Measurements from ENCODE around the gene SMG6.

SMG6 gene

DNA sequence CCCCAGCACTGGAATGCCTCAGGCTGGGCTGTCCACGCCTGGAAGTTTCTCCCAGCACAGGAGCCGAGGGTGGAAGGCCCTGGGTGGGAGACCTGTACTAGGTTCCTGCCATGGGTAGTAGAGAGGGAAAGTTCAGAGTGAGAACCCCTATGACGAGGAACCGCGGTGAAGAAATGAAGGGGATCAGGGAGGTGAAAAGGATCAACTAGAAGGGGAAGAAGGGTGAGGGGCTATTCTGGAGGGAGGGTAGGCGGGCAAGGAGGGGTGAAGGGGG is 243.3 kb downstream of the SMG6 start:
- DNase-seq (ENCODE audit: low read depth): no peak

DNA sequence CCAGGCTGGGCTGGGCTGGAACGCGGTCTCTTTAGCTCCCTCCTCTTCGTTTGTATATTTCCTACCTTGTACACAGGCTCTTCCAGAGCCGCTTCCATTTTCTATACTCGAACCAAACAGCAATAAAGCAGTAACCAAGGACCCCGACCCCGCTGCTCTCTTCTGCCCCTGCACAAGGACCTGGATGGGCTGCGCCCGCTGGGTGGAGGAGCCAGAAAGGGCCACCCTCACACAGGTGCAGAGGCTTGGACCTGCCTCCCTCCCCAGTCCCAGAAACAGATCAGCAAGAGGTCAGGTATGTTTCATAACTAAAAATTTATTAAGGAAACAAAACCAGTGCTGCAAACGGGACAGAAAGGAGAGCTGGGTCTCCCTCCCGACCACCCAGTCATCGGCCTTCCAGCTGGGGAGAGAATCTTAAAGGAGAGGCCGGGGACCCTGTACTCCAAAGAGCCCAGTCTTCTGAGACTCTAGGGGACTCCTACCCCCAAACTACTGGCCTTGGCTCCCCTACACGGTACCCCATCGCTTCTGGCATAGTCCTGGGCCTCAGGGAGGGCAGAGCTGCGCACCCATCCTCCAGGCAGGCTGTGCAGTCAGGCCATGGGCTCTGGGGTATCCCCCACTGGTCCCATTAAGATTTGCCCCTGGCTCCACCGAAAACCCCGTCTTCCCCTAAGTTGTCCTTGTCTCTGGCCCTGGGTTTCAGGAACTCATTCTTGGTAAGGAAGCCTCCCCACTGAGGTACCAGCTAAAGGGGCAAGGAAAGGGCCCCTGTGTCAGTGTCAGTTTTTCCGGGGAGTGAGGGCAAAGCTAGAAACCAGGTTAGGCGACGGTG is 243.8 kb downstream of the SMG6 start:
- DNase-seq (ENCODE audit: low read depth): no peak

DNA sequence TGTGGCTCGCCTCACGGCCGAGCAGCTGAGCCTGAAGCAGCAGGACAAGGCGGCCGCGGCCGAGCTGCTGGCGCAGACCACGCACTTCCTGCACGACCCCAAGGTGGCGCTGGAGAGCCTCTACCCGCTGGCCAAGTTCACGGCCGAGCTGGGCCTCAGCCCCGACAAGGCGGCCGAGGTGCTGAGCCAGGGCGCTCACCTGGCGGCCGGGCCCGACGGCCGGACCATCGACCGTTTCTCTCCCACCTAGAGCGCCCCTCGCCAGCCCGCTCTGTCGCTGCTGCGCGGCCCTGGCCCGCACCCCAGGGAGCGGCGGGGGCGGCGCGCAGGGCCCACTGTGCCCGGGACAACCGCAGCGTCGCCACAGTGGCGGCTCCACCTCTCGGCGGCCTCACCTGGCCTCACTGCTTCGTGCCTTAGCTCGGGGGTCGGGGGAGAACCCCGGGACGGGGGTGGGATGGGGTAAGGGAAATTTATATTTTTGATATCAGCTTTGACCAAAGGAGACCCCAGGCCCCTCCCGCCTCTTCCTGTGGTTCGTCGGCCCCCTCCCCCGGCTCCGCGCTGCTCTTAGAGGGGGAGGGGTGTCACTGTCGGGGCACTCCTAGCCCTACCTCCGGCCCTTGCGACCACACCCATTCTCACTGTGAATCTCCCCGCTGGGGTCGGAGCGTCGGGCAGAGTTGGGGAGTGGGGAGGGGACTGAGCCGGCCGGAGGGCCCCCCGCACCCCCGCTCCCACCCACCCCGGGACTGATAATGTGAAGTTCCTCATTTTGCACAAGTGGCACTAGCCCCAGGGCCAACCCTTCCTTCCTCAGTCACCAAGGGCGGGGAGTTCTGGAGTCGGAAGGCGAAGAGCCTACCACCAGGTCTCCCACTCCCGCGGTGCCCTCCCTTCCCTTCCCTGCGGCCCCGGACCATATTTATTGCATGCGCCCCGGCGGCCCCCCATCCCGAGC is 244.7 kb downstream of the SMG6 start:
- DNase-seq (ENCODE audit: low read depth): peak; percentile 40

DNA sequence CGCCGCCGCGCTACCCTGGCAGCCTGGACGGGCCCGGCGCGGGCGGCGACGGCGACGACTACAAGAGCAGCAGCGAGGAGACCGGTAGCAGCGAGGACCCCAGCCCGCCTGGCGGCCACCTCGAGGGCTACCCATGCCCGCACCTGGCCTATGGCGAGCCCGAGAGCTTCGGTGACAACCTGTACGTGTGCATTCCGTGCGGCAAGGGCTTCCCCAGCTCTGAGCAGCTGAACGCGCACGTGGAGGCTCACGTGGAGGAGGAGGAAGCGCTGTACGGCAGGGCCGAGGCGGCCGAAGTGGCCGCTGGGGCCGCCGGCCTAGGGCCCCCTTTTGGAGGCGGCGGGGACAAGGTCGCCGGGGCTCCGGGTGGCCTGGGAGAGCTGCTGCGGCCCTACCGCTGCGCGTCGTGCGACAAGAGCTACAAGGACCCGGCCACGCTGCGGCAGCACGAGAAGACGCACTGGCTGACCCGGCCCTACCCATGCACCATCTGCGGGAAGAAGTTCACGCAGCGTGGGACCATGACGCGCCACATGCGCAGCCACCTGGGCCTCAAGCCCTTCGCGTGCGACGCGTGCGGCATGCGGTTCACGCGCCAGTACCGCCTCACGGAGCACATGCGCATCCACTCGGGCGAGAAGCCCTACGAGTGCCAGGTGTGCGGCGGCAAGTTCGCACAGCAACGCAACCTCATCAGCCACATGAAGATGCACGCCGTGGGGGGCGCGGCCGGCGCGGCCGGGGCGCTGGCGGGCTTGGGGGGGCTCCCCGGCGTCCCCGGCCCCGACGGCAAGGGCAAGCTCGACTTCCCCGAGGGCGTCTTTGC is 245.6 kb downstream of the SMG6 start:
- DNase-seq (ENCODE audit: low read depth): no peak

DNA sequence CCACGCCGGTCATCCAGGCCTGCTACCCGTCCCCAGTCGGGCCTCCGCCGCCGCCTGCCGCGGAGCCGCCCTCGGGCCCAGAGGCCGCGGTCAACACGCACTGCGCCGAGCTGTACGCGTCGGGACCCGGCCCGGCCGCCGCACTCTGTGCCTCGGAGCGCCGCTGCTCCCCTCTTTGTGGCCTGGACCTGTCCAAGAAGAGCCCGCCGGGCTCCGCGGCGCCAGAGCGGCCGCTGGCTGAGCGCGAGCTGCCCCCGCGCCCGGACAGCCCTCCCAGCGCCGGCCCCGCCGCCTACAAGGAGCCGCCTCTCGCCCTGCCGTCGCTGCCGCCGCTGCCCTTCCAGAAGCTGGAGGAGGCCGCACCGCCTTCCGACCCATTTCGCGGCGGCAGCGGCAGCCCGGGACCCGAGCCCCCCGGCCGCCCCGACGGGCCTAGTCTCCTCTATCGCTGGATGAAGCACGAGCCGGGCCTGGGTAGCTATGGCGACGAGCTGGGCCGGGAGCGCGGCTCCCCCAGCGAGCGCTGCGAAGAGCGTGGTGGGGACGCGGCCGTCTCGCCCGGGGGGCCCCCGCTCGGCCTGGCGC is 246.3 kb downstream of the SMG6 start:
- no peak for DNase-seq (ENCODE audit: low read depth)

DNA sequence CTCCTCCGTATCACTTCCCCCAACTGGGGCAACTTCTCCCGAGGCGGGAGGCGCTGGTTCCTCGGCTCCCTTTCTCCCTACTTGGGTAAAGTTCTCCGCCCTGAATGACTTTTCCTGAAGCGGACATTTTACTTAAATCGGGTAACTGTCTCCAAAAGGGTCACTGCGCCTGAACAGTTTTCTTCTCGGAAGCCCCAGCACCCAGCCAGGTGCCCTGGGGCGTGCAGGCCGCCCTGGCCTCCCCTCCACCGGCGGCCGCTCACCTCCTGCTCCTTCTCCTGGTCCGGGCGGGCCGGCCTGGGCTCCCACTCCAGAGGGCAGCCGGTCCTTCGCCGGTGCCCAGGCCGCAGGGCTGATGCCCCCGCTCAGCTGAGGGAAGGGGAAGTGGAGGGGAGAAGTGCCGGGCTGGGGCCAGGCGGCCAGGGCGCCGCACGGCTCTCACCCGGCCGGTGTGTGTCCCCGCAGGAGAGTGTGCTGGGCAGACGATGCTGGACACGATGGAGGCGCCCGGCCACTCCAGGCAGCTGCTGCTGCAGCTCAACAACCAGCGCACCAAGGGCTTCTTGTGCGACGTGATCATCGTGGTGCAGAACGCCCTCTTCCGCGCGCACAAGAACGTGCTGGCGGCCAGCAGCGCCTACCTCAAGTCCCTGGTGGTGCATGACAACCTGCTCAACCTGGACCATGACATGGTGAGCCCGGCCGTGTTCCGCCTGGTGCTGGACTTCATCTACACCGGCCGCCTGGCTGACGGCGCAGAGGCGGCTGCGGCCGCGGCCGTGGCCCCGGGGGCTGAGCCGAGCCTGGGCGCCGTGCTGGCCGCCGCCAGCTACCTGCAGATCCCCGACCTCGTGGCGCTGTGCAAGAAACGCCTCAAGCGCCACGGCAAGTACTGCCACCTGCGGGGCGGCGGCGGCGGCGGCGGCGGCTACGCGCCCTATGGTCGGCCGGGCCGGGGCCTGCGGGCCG is 247.1 kb downstream of the SMG6 start:
- no peak for DNase-seq (ENCODE audit: low read depth)

DNA sequence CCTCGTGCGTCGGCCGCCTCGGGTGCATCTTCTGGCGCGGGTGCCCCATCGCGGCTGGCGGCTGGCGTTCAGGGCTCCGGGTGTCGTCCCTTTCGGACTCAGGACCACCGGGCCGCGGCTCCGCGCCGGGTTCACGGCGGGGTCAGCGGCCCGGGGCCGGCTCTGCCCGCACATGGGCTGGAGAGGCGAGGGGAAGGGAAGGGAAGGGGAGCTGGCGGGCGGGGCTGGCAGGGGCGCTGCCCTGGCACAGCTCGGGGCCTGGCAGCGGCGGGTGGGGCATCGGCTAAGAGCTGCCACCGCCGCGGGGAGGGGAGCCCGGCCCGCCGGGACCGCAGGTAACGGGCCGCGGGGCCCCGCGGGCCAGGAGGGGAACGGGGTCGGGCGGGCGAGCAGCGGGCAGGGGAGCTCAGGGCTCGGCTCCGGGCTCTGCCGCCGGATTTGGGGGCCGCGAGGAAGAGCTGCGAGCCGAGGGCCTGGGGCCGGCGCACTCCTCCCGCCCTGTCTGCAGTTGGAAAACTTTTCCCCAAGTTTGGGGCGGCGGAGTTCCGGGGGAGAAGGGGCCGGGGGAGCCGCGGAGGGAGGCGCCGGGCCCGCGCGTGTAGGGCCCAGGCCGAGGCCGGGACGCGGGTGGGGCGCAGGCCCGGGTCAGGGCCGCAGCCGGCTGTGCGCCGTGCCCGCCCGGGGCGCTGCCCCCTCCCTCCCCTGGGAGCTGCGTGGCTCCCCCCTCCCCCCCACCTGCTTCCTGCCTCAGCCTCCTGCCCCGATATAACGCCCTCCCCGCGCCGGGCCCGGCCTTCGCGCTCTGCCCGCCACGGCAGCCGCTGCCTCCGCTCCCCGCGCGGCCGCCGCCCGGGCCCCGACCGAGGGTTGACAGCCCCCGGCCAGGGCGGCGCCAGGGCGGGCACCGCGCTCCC is 248.0 kb downstream of the SMG6 start:
- DNase-seq (ENCODE audit: low read depth): no peak

DNA sequence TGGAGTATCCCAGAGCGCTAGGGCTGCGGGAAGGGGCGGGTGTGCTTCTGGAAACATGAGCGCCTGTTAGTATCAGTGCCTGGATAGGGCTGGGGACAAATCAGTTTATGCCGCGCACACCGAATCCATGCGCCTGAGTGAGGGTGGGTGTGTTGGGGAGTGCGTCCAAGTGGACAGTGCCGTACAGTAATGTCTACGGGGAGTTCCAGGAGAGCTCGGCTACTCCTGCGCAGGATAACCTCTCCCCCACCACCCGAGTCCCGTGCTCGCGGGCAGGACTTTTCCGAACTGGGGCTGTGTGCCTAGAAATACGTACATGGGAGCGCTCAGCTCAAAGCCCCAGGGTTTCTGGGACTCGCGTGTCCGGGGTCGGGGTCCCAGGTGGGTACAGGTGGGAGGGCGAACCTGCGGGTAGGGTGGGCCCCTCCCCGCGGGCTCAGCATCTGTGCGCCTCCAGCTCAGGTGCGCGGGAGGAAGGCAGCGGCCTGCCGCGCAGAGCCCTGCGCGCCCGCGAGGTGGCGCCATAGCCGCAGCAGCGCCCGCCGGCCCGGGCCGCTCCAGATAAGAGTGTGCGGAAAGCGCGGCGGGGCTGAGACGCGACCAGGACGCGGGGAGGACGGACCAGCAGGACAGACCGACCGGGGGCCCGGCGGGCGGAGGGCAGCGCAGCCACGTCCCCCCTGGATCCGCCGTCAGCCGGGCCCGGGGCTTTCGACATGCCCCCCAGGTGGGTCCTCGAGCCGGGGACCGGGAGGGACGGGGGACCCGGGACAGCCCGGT is 248.9 kb downstream of the SMG6 start, which contains the start of gene HIC1:
Gene HIC1, plus strand, starts transcription at position 592 of the 780 bp plus-strand sequence. CDS start 1,588 bp downstream, outside the sequence.
- peak; percentile 46 for DNase-seq (ENCODE audit: low read depth)

DNA sequence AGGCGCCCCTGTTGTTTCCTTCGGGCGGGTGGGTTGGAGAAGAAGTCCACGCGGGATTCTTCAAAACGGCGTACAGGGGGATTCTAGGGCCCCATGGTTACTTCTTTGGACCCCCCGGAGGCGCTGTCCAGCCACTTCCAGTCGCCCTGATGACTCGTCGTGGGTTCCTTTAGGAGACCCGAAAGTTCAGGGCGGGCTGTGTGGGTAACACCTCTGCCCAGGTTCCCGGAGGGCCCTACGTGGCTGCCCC is 249.4 kb downstream of the SMG6 start:
- DNase-seq (ENCODE audit: low read depth): no peak

DNA sequence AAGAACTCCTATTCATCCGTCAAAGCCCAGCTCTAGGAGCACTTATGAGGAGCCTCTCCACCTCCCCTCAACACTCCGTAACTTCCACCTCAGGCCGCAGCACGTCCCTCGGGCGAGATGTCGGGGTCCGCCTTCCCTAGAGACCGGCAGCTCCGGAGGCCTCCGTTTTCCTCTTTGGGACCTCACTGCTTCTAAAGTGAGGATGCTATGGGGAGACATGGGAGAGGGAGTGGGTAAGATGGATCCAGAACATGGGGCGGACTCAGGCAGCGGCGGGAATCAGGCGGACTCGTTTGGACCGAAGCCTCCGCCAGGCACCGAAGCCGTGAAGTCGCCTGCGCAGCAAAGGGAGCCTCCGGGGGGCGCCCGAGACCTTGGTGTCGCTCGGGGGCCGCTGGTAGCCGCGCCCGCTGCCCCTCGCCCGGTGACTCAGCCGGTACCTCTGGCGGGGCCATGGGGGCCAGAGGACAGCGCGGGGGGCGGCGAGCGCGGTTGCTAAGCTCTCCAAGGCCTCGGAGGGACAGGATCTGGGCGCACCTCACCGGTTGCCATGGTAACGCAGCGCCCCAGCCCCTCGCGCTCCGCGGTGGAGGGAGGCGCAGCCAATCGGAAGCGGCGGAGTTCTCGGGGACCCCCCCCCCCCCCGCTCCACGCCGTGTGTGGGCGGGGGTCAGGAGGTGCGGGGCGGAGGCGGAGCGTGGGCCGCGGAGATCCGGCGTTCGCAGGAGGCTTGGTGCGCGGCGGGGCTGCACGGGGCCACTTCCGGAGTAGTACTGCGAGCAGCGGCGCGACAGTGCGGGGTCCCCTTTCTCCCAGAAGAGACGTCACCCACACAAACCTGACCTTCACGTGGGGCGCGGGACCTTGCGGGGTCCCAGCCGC is 250.0 kb downstream of the SMG6 start:
- DNase-seq (ENCODE audit: low read depth): peak; percentile 42

DNA sequence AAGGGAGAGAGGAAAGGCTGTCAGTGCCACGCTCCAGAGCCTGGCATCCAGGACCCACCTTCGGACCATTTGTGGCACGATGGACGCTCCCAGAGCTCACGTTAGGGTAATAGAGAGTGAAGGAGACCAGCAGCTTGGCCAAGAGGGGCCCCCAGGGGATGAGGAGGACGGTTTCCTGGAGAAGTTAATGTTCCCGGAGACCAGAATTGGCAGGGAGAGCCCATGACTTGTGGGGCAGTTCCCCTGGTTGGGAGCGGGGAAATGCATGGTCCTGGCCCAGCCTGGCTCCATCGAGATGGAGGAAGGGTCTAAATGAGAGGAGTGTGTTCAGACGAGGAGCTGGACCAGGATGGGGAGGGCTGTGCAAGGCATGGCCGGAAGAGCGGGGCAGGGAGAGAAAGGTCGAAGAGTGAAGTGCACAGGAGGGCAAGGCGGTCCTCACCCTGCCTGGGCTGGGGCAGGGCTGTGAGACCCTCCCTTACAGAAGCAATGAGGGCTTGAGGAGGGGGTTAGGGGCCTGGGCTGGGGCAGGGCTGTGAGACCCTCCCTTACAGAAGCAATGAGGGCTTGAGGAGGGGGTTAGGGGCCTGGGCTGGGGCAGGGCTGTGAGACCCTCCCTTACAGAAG is 251.5 kb downstream of the SMG6 start:
- DNase-seq (ENCODE audit: low read depth): no peak

DNA sequence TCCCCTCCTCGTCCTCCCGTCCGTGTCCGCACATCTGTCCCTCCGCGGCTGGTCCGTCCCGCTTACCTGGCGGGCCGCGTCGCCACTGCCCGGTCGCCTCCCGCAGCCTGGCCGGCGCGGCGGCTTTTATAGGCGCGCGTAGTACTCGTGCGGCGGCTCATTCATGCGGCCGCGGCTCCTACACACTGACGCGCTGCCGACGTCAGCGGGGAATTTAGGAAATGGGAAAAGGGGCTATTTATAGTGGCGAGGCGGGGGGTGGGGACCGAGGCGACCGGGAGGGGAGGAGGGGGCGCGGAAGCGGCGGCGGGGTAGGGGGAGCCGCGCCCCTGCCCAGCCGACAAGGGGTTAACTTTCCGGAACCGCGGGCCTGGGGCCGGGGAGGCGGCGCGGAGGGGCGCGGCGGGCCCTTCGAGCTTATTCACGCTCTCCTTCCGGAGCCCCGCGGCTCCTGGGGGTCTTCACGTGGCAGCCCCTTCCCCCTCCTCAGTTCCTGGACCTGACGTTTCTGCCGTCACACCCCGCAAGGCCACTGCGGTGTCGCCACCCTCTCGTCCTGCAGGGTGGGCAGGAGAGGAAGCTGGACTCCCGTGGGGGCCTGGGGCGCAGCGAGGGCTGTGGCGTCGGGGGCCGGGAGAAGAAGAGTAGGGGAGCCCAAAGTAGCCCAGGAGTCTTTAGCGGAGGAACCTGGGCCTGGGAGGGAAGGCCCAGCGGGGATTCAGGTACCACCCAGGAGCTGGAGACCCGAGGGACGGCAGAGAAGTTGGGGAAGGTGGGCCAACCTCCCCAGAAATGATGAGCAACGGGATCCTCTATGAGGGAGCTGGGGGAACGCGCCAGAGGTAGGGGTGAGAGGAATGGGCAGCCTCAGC is 252.3 kb downstream of the SMG6 start:
- DNase-seq (ENCODE audit: low read depth): no peak

DNA sequence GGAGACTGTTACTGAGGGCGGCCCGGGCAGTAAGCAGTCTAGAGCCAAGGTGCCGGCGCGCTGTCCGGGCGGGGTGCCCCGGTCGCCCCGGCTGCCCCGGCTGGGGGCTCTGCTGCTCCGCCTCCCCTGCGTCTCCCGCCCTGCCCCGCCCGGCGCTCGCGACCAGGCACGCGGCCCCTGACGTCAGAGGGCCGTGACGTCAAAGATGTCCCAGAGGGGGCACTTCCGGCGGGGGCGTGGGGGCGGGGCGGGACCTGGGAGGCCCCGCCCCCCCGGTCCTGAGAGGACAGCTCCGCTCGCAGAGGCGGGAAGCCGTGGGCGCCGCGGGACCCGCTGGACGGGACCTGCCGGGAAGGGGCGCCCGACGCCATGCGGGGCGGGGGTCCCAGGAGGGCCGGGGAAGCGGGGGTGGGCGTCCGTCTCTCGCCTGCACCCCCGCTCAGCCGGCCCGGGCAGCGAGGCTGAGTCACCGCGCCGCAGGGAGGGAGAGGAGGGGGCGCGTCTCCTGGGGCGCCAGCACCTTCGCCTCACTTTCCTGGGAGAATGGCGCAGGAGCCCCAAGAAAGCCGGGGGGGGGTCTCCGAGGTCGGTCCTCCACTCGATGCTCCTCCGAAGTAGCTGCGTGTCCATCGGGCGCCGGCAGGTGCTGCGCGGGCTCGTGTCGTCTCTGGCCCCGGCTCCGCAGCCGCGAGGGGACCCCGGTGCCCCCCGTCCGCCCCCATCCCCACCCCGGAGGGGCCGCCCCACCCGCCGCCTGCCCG is 253.1 kb downstream of the SMG6 start:
- DNase-seq (ENCODE audit: low read depth): peak; percentile 46

DNA sequence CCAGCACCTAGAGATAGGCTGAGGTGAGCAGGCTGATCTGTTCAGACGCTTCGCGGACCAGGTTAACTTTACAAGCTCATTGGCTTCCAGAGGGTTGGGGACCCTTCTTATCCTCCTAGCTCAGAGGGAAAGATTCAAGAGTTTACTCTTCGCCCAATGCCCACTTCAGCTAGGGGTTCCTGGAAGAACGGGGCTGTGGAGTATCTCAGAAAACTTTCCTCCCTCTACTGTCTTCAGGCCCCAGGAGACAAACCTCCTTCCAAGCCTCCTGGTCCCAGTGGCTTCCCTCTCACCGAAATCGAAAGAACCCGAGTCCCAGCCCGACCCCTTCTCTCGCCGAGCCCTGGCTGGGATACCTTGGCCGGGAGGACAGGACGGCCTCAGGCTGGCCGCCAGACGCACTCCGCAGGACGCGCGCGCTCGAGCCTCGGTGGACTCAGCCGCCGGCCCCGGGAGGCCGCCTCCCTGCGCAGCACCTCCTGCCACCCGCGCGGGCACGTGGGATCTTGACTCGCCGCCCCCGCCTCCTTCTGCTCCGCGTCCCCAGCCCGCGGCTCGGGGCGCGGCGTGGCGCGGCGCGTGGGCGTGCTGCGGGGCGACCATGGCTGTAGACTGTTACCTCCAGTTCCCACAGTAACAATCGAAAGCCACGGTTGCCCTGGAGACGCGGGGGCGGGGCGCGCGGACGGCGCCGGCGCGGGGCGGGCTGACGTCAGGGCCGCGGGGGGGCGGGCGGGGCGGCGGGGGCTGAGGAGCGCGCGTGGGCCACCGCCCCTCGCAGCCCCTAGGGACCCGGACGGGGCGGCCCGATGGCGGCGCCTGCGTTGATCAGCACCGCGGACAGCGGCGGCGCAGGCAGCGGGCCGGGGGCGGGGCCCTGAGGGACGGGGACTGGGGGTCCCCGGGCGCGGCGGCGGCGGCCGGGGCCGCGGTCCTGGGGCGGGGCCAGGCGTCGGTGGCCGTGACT is 254.0 kb downstream of the SMG6 start:
- DNase-seq (ENCODE audit: low read depth): peak; percentile 83

DNA sequence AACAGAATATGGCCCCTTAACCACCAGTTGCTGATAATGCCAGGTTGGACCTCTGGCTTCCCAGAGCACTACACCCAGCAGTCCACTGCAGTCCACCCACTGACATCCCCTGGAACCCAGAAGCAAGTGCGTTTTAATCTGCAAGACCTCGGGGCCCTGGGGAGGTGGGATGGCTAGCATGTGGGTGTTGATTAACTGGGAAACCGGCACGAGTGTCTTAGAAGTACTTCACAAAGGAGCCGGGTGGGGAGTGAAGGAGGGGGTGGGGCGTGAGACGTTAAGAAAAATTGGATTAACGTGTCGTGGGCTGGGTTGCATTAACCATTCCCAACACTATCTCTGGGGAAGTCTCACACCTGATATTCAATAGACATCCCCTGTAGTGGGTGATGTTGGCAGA is 254.8 kb downstream of the SMG6 start:
- DNase-seq (ENCODE audit: low read depth): no peak
